Pancreas (tissue), 10 donors: Measurements from ENCODE around the gene SLC5A9. TPM values are rescaled to one million over a fixed set of nuclear protein-coding genes. Genes with fewer than 3 reads are reported as not detected.
A peak's percentile ranks its signal among the peaks of the same experiment; 100 is the strongest.

Source experiments
- ATAC-seq, 4 donors: fragments of 200-7000 bp; cut with Tn5 transposase; one replicate each; pipeline versions ENCODE4 v1.8.0 to v1.9.1; 2020; ENCODE audit warnings: mild to moderate bottlenecking in 4 of 4, moderate library complexity in 4 of 4
- DNase-seq, 6 donors: peaks; one replicate each; pipeline ENCODE4 v3.0.0-alpha.2; 2020
- FAIRE-seq: peaks from 2 replicates; lab custom pipeline; 2012; peaks lifted over from hg19 to GRCh38; lab: Jason Lieb, UNC
- H3K27ac ChIP-seq, 4 donors: fragments of 200-600 bp; sonication (generic); 1 replicate in 3 of 4; 2 replicates in 1 of 4; pipeline versions ENCODE4 v1.5.0 to v1.8.0; 2020
- H3K27me3 ChIP-seq, 4 donors: fragments of 200-600 bp; one replicate each; pipeline ENCODE4 v1.8.0; 2021
- H3K36me3 ChIP-seq, 3 donors: fragments of 200-600 bp; sonication (generic) in 1 of 3; one replicate each; pipeline versions ENCODE4 v1.5.0 to v1.8.0; 2020 to 2021
- H3K4me1 ChIP-seq, 3 donors: fragments of 200-600 bp; one replicate each; pipeline ENCODE4 v1.8.0; 2021
- H3K4me3 ChIP-seq, 4 donors: fragments of 200-600 bp; sonication (generic) in 2 of 4; one replicate each; pipeline versions ENCODE4 v1.5.0 to v1.8.0; 2020 to 2021
- H3K9me3 ChIP-seq, 4 donors: fragments of 200-600 bp; one replicate each; pipeline ENCODE4 v1.8.0; 2021
- WGBS, 2 donors: extraction: QIAGEN DNeasy Blood & Tissue Kit; methylation state at CpG; one replicate each; pipeline ENCODE4 v1.1.7; 2013; 5-methylcytosine and 5-hydroxymethylcytosine counted together
- intact Hi-C, 3 donors: fragments of 100-400 bp; cut with DNase I; formaldehyde crosslinking; loops; one replicate each; pipeline versions ENCODE4 v1.11.1 to v1.14.2; 2022
- polyA plus RNA-seq, 2 donors: library from polyadenylated mRNA; stranded (reverse); fragments of 200-250 nt; gene quantifications; one replicate each; pipeline ENCODE4 v1.2.3, GENCODE V29; 2013
- total RNA-seq, 6 donors: library from RNA; stranded (reverse); fragmentation: NEBNext Ultra II Directional in 4 of 6; extraction: Animal tissue kit (Norgen Biotek cat#: 25700) in 4 of 6; gene quantifications; one replicate each; pipeline versions ENCODE4 v1.2.1 to v1.2.4, GENCODE V29; 2021 to 2023
- TF ChIP-seq, protein P1 (sequence below), 4 donors: fragments of 200-600 bp; sonication (generic) in 3 of 4; IDR thresholded peaks; one replicate each; pipeline versions ENCODE4 v1.5.0 to v1.8.0; 2021; ENCODE audit warnings: antibody characterized with exemption in 4 of 4
- donor health status: healthy with polysubstance abuse.
- donor health status: DM: no; HTN: no; CAD: no; lungs with moderate emphysema.
- donor health status: DM: no; HTN: no; CAD: no.
- donor health status: control.
- donor health status: control.
- donor health status: Bipolar disorder and iron deficiency.
- donor health status: DM: yes; HTN: yes; CAD: no.
- donor health status: DM: no; HTN: no; CAD: no.
- donor health status: DM: no; HTN: no; CAD: no.
- donor health status: DM: yes; HTN: yes; CAD: no.

The SLC5A9 gene
- total and polyA plus RNA-seq, 8 donors, result 1.4 to 20.9 (median 4.6) TPM

DNA sequence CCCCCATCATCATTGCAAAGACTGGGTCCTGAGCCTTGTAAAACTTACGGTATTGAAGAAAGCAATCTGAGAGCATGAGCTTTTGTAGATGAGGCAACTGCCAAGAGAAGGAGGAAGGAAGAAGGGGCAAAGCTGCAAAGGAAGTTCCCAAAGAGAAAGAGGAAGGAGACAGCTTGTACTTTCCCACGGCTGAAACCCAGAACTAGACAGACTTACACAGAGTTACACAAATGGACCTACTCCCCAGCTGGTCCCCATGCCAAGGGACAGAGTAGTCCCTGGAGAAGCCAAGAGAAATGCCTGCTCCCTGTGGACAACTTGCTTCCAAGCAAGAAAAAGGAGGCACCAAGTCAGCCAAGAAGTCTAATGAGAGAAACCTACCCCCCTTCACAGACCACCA lies 22.6 kb downstream of the SLC5A9 start:
- ATAC-seq (peak in 3 of 4 donors; percentile 24 to 63 (median 37)), FAIRE-seq (no peak), DNase-seq (no peak)
- Histone ChIP-seq H3K4me1 (peaks cover 0 to 5% (median 0%) of the 10 kb centered on the region in 3 donors), H3K4me3 (no peak overlapping the region), H3K36me3 (no peaks in the 10 kb centered on the region), H3K27ac (peak overlapping the region in 1 of 4 donors; percentile 22), H3K27me3 (no peaks in the 10 kb centered on the region), H3K9me3 (no peaks in the 10 kb centered on the region)
- TF ChIP-seq, protein P1, sequence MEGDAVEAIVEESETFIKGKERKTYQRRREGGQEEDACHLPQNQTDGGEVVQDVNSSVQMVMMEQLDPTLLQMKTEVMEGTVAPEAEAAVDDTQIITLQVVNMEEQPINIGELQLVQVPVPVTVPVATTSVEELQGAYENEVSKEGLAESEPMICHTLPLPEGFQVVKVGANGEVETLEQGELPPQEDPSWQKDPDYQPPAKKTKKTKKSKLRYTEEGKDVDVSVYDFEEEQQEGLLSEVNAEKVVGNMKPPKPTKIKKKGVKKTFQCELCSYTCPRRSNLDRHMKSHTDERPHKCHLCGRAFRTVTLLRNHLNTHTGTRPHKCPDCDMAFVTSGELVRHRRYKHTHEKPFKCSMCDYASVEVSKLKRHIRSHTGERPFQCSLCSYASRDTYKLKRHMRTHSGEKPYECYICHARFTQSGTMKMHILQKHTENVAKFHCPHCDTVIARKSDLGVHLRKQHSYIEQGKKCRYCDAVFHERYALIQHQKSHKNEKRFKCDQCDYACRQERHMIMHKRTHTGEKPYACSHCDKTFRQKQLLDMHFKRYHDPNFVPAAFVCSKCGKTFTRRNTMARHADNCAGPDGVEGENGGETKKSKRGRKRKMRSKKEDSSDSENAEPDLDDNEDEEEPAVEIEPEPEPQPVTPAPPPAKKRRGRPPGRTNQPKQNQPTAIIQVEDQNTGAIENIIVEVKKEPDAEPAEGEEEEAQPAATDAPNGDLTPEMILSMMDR (IDR thresholded peaks at IDR 0.05), result no peak
- 67 to 68% methylated on average over 2 of the region's 2 CpGs for WGBS, 2 donors
- intact Hi-C loops, result no loop called here

DNA sequence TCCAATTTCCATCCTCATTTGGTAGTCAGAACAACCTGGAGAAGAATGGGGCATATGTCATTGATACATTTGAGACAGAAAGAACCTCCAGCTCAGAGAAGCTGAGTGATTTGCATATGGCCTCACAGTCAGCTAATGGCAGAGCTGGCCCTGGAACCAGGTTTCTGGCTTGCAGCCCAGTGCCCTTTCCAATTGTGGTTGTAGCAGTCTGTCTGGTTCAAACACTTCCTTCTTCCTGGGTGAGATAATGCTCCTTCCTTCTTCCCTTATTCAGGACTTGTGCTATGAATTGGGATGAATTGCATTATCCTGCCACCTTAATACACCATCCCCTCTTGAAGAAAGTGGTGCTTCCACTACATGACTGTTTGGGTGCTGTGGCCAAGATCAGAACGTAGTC lies 24.2 kb downstream of the SLC5A9 start:
- intact Hi-C loops, result no loop called here
- H3K4me1 ChIP-seq, result peaks cover 0 to 5% (median 0%) of the 10 kb centered on the region in 3 donors
- H3K9me3 ChIP-seq, result no peaks in the 10 kb centered on the region
- peak overlapping the region in 2 of 4 donors; percentile 12 to 13 for H3K27ac ChIP-seq
- H3K27me3 ChIP-seq, result no peaks in the 10 kb centered on the region
- FAIRE-seq (no peak), ATAC-seq (peak; percentile 66 to 89 (median 87)), DNase-seq (peak; percentile 35 to 67 (median 63))
- WGBS, 2 donors, result 82 to 88% methylated on average over 1 of the region's 1 CpG
- H3K36me3 ChIP-seq, result no peaks in the 10 kb centered on the region
- TF ChIP-seq, protein P1 (IDR thresholded peaks at IDR 0.05), result no peak
- no peak overlapping the region for H3K4me3 ChIP-seq

DNA sequence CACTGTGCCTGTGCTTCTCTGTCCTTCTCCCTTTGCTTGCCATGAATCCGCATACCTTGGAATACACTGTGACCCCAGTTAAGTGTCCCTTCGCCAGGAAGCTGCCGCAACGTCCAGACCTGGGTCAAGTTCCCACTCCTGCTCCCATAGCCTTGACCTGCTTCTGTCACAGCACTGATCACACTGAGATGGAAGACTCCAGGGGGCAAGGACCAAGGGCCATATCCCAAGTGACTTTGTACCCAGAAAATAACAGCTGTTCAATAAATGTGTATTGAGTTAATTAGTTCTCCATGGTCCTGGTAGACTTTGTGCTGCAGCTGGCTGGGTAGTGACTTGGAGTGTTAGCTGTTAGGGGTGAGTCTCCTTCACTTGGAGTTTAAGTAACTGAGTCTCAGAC lies 25.8 kb downstream of the SLC5A9 start:
- H3K27me3 ChIP-seq, result no peaks in the 10 kb centered on the region
- H3K36me3 ChIP-seq, result no peaks in the 10 kb centered on the region
- 87 to 91% methylated on average over 4 of the region's 4 CpGs for WGBS, 2 donors
- no peak overlapping the region for H3K27ac ChIP-seq
- no peak overlapping the region for H3K4me3 ChIP-seq
- H3K4me1 ChIP-seq, result peaks cover 0 to 5% (median 0%) of the 10 kb centered on the region in 3 donors
- TF ChIP-seq, protein P1 (IDR thresholded peaks at IDR 0.05), result no peak
- H3K9me3 ChIP-seq, result no peaks in the 10 kb centered on the region
- intact Hi-C loops, result no loop called here
- DNase-seq (peak in 1 of 6 donors; percentile 21), ATAC-seq (no peak), FAIRE-seq (no peak)

DNA sequence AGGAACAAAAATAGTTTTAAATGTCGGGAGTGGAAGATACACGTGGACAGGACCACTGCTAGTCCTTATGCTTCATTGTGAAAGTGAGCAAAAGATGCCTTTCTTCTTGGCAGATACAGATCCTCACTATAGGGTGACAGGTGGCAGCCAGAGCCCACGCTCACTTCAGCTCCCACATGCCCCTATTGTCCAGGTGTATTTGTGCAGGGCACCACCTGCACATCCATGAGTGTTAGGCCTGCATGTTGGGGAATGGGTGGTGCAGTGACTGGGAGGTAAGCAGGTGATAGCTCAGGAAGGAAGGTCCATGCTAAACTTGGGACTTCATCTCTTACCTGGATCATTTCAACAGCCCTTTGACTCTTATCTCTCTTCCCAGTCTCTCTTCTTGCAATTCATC lies 27.4 kb downstream of the SLC5A9 start:
- Histone ChIP-seq H3K27ac (no peak overlapping the region), H3K27me3 (no peaks in the 10 kb centered on the region), H3K9me3 (no peaks in the 10 kb centered on the region), H3K4me1 (peaks cover 0 to 5% (median 0%) of the 10 kb centered on the region in 3 donors), H3K4me3 (no peak overlapping the region), H3K36me3 (no peaks in the 10 kb centered on the region)
- WGBS, 2 donors, result 88 to 92% methylated on average over 3 of the region's 3 CpGs
- no peak for ATAC-seq
- no peak for DNase-seq
- TF ChIP-seq, protein P1 (IDR thresholded peaks at IDR 0.05), result no peak
- no peak for FAIRE-seq
- intact Hi-C loops, result no loop called here

DNA sequence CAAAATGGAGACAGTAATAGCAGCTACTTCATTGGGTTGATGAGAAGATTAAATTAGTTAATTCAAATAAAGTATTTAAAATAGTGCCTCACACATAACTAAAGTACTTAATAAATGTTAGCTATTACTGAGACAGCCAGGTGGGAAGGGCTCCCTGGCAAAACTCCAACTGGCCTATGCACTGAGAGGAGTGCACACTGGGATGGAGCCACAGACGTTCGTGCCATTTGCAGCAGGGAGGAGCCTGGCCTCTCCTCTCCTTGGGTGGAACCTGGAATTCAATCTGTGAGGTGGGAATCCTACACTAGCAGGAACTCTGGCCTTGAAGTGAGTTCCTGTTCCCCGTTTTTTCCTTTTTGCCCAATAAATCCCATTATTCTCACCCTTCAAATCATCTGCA lies 28.1 kb downstream of the SLC5A9 start:
- WGBS, 2 donors, result 20 to 22% methylated on average over 3 of the region's 3 CpGs
- TF ChIP-seq, protein P1 (IDR thresholded peaks at IDR 0.05), result no peak
- intact Hi-C loops, result no loop called here
- Histone ChIP-seq H3K27ac (no peak overlapping the region), H3K9me3 (no peaks in the 10 kb centered on the region), H3K4me3 (no peak overlapping the region), H3K36me3 (no peaks in the 10 kb centered on the region), H3K27me3 (no peaks in the 10 kb centered on the region), H3K4me1 (peaks cover 0 to 5% (median 0%) of the 10 kb centered on the region in 3 donors)
- FAIRE-seq, result no peak
- DNase-seq, result peak in 1 of 6 donors; percentile 22
- ATAC-seq, result no peak
